ENCODE data around the gene TXNDC16. TPM values are rescaled to one million over a fixed set of nuclear protein-coding genes. Genes with fewer than 3 reads are reported as not detected.

Gene TXNDC16
- total RNA-seq, 1 experiment from 2014 or later = 13.2 TPM

DNA sequence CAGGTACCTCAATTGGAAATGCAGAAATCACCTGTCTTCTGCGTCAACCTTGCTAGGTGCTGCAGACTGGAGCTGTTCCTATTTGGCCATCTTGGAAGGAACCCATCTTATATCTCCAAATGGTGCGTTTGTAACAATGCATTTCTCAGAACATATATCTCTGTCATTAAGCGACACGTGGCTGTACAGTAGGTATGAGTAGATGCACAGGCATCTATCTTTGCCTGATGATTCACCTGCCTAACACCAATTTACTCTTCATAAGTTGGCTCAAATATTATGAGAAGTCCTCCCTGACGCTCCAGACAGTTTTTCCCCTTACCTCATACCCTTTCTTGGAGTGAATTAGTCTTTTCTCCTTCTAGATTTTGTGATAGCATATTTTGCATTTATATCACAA, 44.6 kb upstream of the TXNDC16 start:
- Histone ChIP-seq H3T11ph (ENCODE audit: low read length) (no peak overlapping the region), H3K14ac (ENCODE audit: insufficient read depth, low read length) (no peak overlapping the region), H3K27me3 (ENCODE audit: insufficient read depth, low read length) (no peaks in the 10 kb centered on the region), H3K4ac (ENCODE audit: low read depth, low read length) (no peak overlapping the region), H2BK15ac (ENCODE audit: low read depth, low read length) (no peak overlapping the region), H3K4me1 (ENCODE audit: insufficient read depth, low read length) (no peaks in the 10 kb centered on the region), H3K9ac (ENCODE audit: extremely low read depth, insufficient read length, low read length) (no peak overlapping the region), H2BK12ac (ENCODE audit: insufficient read length, low read depth, low read length) (no peak overlapping the region), H2BK5ac (ENCODE audit: insufficient read length, low read length) (no peak overlapping the region), H3K18ac (ENCODE audit: insufficient read length, low read depth, low read length) (no peak overlapping the region), H4K8ac (replicated peaks; ENCODE audit: insufficient read length, low read depth, low read length) (no peak overlapping the region), H2BK120ac (ENCODE audit: low read depth, low read length, poor library complexity, severe bottlenecking) (no peak overlapping the region), H3K23ac (ENCODE audit: insufficient read length, low read depth, low read length) (no peak overlapping the region), H3K79me1 (ENCODE audit: insufficient read depth, low read depth, low read length, poor library complexity, severe bottlenecking) (no peaks in the 10 kb centered on the region), H3K23me2 (ENCODE audit: insufficient read length, low read depth, low read length, poor library complexity, severe bottlenecking) (no peaks in the 10 kb centered on the region), H3K9me3 (ENCODE audit: control insufficient read depth, low read depth, low read length) (no peaks in the 10 kb centered on the region), H2AK5ac (ENCODE audit: insufficient read length, low read length) (no peak overlapping the region), H4K5ac (ENCODE audit: insufficient read length, low read depth, low read length) (no peak overlapping the region), H3K4me2 (ENCODE audit: insufficient read depth, insufficient read length, low read length) (no peak overlapping the region), H4K20me1 (ENCODE audit: control insufficient read depth, insufficient read depth, insufficient read length) (no peaks in the 10 kb centered on the region), H3K27ac (ENCODE audit: insufficient read length, low read depth, low read length) (no peak overlapping the region), H4K91ac (ENCODE audit: insufficient read length, low read depth, low read length) (no peak overlapping the region), H2AFZ (ENCODE audit: low read length) (no peak overlapping the region), H3K79me2 (ENCODE audit: insufficient read depth, low read length) (no peaks in the 10 kb centered on the region), H2BK20ac (ENCODE audit: low read depth, low read length, poor library complexity, severe bottlenecking) (no peak overlapping the region), H3K56ac (ENCODE audit: insufficient read length, low read depth, low read length) (no peak overlapping the region)
- peaks cover 13 to 21% of the 10 kb centered on the region in 2 experiments for H3K4me1 Mint-ChIP-seq
- peaks cover 8 to 26% (median 13%) of the 10 kb centered on the region in 3 experiments for H3K36me3 Mint-ChIP-seq (ENCODE audit: insufficient read depth in 1 of 3, low read depth in 3 of 3)
- WGBS (ENCODE audit: extremely low coverage, insufficient read length, low lambda C conversion rate) = no CpG with 5 or more reads among the region's 5 CpGs
- DNase-seq = no peak
- H3K27me3 Mint-ChIP-seq (ENCODE audit: low read depth) = no peaks in the 10 kb centered on the region
- no peak overlapping the region for H3K4me3 Mint-ChIP-seq
- H3K9me3 Mint-ChIP-seq = peaks cover 18 to 23% of the 10 kb centered on the region in 2 experiments; a peak in 4 of 5 replicates
- TF ChIP-seq, protein P1, sequence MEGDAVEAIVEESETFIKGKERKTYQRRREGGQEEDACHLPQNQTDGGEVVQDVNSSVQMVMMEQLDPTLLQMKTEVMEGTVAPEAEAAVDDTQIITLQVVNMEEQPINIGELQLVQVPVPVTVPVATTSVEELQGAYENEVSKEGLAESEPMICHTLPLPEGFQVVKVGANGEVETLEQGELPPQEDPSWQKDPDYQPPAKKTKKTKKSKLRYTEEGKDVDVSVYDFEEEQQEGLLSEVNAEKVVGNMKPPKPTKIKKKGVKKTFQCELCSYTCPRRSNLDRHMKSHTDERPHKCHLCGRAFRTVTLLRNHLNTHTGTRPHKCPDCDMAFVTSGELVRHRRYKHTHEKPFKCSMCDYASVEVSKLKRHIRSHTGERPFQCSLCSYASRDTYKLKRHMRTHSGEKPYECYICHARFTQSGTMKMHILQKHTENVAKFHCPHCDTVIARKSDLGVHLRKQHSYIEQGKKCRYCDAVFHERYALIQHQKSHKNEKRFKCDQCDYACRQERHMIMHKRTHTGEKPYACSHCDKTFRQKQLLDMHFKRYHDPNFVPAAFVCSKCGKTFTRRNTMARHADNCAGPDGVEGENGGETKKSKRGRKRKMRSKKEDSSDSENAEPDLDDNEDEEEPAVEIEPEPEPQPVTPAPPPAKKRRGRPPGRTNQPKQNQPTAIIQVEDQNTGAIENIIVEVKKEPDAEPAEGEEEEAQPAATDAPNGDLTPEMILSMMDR (conservative IDR thresholded peaks at IDR 0.05) = no peak
- no peak overlapping the region for H3K27ac Mint-ChIP-seq

Measured in H9 (cell line).